Testis (tissue), 2 donors: ENCODE measurements around the gene DPYD.

Source experiments
- CTCF ChIP-seq, 3 experiments: fragments of 450-650 bp in 2 of 3; fragments of 200-600 bp in 1 of 3; sonication (generic) in 1 of 3; IDR thresholded peaks; one replicate each; pipeline ENCODE4 v1.5.1; 2016 to 2019; ENCODE audit warnings: antibody characterized with exemption in 3 of 3, mild to moderate bottlenecking in 2 of 3, moderate library complexity in 1 of 3
- POLR2A ChIP-seq: fragments of 450-650 bp; IDR thresholded peaks from one replicate; pipeline ENCODE4 v1.6.1; 2017; ENCODE audit warnings: antibody characterized with exemption, mild to moderate bottlenecking, moderate library complexity

DNA sequence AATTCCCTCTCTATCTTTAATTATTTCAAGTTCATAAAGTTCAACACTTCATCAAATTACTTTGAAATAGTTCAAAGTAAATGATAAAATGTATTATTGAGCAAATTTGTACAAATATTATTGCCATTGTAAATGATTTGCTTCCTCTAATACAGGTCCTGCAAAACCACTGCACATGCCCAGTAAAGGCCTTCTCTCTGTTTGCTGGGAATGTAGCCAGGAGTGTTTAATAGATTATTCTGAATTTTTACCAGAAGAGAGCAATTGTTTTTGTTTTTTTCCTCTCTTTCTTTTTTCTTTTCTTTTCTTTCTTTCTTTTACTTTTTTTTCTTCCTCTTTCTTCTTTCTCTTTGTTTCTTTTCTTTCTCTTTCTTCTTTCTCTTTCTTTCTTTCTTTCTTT, 713.0 kb downstream of the DPYD start:
- no peak for TF ChIP-seq CTCF (IDR thresholded peaks at IDR 0.05)
- no peak for TF ChIP-seq POLR2A
